ENCODE data around the gene VAMP4. TPM values are rescaled to one million over a fixed set of nuclear protein-coding genes. Genes with fewer than 3 reads are reported as not detected.
A peak's percentile ranks its signal among the peaks of the same experiment; 100 is the strongest.

Gene VAMP4
- total and polyA plus RNA-seq, 7 donors: 5.7 to 16.9 (median 13.0) TPM

DNA sequence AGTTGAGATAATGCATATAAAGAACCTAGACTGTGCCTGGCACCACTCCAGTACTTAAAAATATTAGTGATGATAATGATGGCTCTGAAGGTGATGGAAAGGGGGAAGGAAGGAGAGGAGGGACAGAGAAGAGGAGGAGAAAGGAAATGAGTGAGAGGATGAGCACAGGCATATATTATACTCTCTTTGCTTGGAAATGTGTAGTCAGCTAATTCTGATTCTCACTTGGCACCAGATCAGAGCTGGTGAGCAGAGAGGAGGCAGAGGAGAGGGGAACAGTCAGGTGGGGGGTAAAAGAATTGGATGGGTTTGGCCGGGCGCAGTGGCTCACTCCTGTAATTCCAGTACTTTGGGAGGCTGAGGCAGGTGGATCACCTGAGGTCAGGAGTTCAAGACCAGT is 65.0 kb downstream of the VAMP4 start:
- intact Hi-C loops (cut with DNase I): no loop called here
- Histone ChIP-seq H3K36me3 (no peaks in the 10 kb centered on the region), H3K4me1 (peaks cover 0 to 21% (median 17%) of the 10 kb centered on the region in 4 donors), H3K27me3 (no peaks in the 10 kb centered on the region), H3K9me3 (no peaks in the 10 kb centered on the region), H3K4me3 (no peak overlapping the region), H3K27ac (peak overlapping the region in 1 of 4 donors; percentile 78)
- no peak for TF ChIP-seq EP300 (IDR thresholded peaks at IDR 0.05)
- no peak for TF ChIP-seq POLR2A (IDR thresholded peaks at IDR 0.05)
- TF ChIP-seq, protein P1, sequence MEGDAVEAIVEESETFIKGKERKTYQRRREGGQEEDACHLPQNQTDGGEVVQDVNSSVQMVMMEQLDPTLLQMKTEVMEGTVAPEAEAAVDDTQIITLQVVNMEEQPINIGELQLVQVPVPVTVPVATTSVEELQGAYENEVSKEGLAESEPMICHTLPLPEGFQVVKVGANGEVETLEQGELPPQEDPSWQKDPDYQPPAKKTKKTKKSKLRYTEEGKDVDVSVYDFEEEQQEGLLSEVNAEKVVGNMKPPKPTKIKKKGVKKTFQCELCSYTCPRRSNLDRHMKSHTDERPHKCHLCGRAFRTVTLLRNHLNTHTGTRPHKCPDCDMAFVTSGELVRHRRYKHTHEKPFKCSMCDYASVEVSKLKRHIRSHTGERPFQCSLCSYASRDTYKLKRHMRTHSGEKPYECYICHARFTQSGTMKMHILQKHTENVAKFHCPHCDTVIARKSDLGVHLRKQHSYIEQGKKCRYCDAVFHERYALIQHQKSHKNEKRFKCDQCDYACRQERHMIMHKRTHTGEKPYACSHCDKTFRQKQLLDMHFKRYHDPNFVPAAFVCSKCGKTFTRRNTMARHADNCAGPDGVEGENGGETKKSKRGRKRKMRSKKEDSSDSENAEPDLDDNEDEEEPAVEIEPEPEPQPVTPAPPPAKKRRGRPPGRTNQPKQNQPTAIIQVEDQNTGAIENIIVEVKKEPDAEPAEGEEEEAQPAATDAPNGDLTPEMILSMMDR (IDR thresholded peaks at IDR 0.05): no peak
- no peak for TF ChIP-seq POLR2AphosphoS5 (IDR thresholded peaks at IDR 0.05)
- 93 to 99% methylated on average over 2 of the region's 2 CpGs for WGBS, 2 donors
- DNase-seq: no peak

- DNase-seq: no peak
- peak in 1 of 4 donors; percentile 6 for TF ChIP-seq POLR2AphosphoS5 (IDR thresholded peaks at IDR 0.05)
- TF ChIP-seq EP300 (IDR thresholded peaks at IDR 0.05): no peak
- peak overlapping the region; percentile 40 to 78 (median 66) for H3K27ac ChIP-seq
- WGBS, 2 donors: 50 to 68% methylated on average over 3 of the region's 3 CpGs
- peaks cover 0 to 21% (median 17%) of the 10 kb centered on the region in 4 donors for H3K4me1 ChIP-seq
- no peaks in the 10 kb centered on the region for H3K36me3 ChIP-seq
- H3K9me3 ChIP-seq: no peaks in the 10 kb centered on the region
- no peaks in the 10 kb centered on the region for H3K27me3 ChIP-seq
- intact Hi-C loops (cut with DNase I): no loop called here
- no peak overlapping the region for H3K4me3 ChIP-seq
These were observed 67.1 kb downstream of the VAMP4 start for GRCh38 chr1:171674431-171675405.

DNA sequence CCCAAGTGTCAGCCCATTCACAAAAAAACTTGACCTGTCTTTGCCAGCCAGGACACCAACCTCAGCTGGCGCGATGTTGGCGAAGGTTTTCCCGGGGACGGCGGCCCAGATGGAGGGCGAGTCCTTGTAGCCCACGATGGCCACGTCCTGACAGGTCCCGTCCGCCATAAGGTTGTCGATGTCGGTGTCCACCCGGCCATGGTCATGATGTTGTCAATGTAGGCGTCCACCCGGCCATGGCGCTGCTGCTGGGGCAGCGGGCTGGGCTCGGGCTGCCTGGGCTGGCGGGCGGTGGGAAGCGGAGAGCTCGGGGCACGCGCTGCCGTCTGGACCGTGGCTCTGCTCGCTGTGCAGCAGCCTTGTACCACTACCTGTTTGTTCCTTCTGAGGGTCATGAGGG is 71.1 kb downstream of the VAMP4 start:
- no peaks in the 10 kb centered on the region for H3K36me3 ChIP-seq
- no peak overlapping the region for H3K4me3 ChIP-seq
- no peak overlapping the region for H3K27ac ChIP-seq
- 97% methylated on average over 28 of the region's 28 CpGs for WGBS, 2 donors
- no peak for DNase-seq
- intact Hi-C loops (cut with DNase I): no loop called here
- H3K9me3 ChIP-seq: no peaks in the 10 kb centered on the region
- TF ChIP-seq EP300 (IDR thresholded peaks at IDR 0.05): no peak
- TF ChIP-seq, protein P1 (IDR thresholded peaks at IDR 0.05): no peak
- TF ChIP-seq POLR2AphosphoS5 (IDR thresholded peaks at IDR 0.05): no peak
- TF ChIP-seq POLR2A (IDR thresholded peaks at IDR 0.05): no peak
- peaks cover 0 to 35% (median 30%) of the 10 kb centered on the region in 4 donors for H3K4me1 ChIP-seq
- no peaks in the 10 kb centered on the region for H3K27me3 ChIP-seq

DNA sequence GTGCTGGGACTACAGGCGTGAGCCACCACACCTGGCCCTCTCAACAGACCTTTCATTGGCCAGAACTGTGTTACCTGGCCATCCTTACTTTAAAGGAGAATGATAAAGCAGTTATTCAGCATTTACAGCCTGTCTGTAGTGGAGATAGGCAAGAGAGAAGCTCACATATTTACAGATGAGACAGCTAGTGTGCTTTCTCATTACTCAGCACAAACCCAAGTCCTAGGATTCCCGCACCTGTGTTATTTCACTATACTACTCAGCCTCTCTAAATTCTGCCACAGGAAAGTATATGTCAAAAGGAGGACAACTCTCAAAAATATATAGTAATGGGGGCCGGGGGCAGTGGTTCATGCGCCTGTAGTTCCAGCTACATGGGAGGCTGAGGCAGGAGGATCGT is 73.5 kb downstream of the VAMP4 start:
- TF ChIP-seq EP300 (IDR thresholded peaks at IDR 0.05) (no peak), POLR2A (IDR thresholded peaks at IDR 0.05) (no peak), POLR2AphosphoS5 (IDR thresholded peaks at IDR 0.05) (no peak)
- TF ChIP-seq, protein P1 (IDR thresholded peaks at IDR 0.05): no peak
- no peak for DNase-seq
- H3K9me3 ChIP-seq: no peaks in the 10 kb centered on the region
- H3K36me3 ChIP-seq: no peaks in the 10 kb centered on the region
- H3K4me3 ChIP-seq: no peak overlapping the region
- intact Hi-C loops (cut with DNase I): no loop called here
- no peak overlapping the region for H3K27ac ChIP-seq
- peaks cover 0 to 40% (median 31%) of the 10 kb centered on the region in 4 donors for H3K4me1 ChIP-seq
- no peaks in the 10 kb centered on the region for H3K27me3 ChIP-seq
- WGBS, 2 donors: 91 to 93% methylated on average over 5 of the region's 5 CpGs

DNA sequence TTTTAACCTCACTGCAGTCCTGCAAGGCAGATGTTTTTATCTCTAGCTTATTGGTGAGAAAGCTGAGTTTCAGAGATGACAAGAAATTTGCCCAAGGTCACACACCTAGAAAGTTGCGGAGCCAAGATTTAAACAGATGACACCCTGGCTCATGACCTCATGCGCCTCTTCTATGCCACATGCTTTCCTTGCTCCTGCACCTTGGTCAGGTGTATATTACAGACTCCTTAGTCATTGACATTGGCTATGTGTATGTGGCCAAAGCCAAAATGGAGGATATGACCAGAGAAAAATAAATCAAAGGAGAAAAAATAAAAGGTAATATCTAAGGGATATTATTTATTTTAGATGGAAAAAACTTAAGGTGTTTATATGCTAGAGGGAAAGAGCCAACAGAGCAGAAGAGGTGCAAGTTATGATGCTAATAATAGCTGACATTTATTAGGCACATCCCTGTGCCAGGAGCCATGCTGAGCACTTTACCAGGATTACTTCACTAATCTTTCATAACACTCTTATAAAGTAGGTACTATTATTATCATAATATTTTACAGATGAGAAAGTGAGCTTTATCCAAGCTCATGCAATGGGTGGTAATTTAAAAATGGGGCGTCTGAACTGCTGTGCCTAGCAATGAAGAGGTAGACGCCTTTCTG is 75.6 kb downstream of the VAMP4 start:
- Histone ChIP-seq H3K36me3 (no peaks in the 10 kb centered on the region), H3K4me1 (peaks cover 0 to 44% (median 31%) of the 10 kb centered on the region in 4 donors), H3K4me3 (no peak overlapping the region), H3K27ac (peak overlapping the region in 2 of 4 donors; percentile 66 to 85), H3K27me3 (no peaks in the 10 kb centered on the region), H3K9me3 (no peaks in the 10 kb centered on the region)
- TF ChIP-seq POLR2AphosphoS5 (IDR thresholded peaks at IDR 0.05): peak; percentile 73 to 88 (median 82)
- TF ChIP-seq, protein P1 (IDR thresholded peaks at IDR 0.05): no peak
- TF ChIP-seq EP300 (IDR thresholded peaks at IDR 0.05): peak in 3 of 4 donors; percentile 47 to 74 (median 62)
- intact Hi-C loops (cut with DNase I): loop anchor here (2.0 kb wide), 1 partner anchor 19 kb away; no protein-coding TSS in a partner anchor
- 78 to 81% methylated on average over 4 of the region's 4 CpGs for WGBS, 2 donors
- DNase-seq: peak; percentile 73
